Cardiac fibroblast (primary cell): Measurements from ENCODE around the gene MTHFSD.
A peak's percentile ranks its signal among the peaks of the same experiment; 100 is the strongest.
"Not testable (repeated sequence)": the region's sequence is repeated elsewhere in the genome, so short reads cannot be mapped to it uniquely, and the experiment has no call there.

Experiments
- DNase-seq, 2 donors: peaks; one replicate each; pipeline versions ENCODE4 v3.0.0 to v3.0.0-alpha.2; 2010; ENCODE audit warnings: low read depth in 2 of 2
- H3K4me3 ChIP-seq, 2 donors: replicated peaks in 1 of 2; 1 replicate in 1 of 2; 2 replicates in 1 of 2; pipeline ENCODE4 v1.5.1; 2011; ENCODE audit warnings: low read depth in 2 of 2, low read length in 2 of 2, mild to moderate bottlenecking in 2 of 2, moderate library complexity in 1 of 2
- CTCF ChIP-seq: IDR thresholded peaks from one replicate; pipeline ENCODE4 v1.5.1; 2011; ENCODE audit warnings: low read depth, mild to moderate bottlenecking, low read length, inconsistent platforms

Gene MTHFSD

GRCh38 chr16:86590501-86591144 lies 35.6 kb upstream of the MTHFSD start:
- DNase-seq: peak; percentile 73 to 96
- TF ChIP-seq CTCF: no peak
- no peak overlapping the region for H3K4me3 ChIP-seq

GRCh38 chr16:86587955-86588354 lies 32.9 kb upstream of the MTHFSD start:
- not testable (repeated sequence) for H3K4me3 ChIP-seq, DNase-seq

DNA sequence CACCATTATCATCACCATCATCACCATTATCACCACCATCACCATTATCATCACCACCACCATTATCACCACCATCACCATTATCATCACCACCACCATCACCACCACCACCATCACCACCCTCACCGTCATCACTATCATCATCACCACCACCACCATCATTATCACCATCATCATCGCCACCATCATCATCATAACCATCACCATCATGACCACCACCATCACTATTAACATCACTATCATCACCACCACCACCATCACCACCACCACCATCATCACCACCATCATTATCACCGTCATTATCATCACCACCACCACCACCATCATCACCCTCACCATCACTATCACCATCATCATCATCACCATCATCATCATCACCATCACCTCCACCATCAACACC lies 32.5 kb upstream of the MTHFSD start:
- no peak for TF ChIP-seq CTCF
- no peak for DNase-seq
- H3K4me3 ChIP-seq: no peak overlapping the region

DNA sequence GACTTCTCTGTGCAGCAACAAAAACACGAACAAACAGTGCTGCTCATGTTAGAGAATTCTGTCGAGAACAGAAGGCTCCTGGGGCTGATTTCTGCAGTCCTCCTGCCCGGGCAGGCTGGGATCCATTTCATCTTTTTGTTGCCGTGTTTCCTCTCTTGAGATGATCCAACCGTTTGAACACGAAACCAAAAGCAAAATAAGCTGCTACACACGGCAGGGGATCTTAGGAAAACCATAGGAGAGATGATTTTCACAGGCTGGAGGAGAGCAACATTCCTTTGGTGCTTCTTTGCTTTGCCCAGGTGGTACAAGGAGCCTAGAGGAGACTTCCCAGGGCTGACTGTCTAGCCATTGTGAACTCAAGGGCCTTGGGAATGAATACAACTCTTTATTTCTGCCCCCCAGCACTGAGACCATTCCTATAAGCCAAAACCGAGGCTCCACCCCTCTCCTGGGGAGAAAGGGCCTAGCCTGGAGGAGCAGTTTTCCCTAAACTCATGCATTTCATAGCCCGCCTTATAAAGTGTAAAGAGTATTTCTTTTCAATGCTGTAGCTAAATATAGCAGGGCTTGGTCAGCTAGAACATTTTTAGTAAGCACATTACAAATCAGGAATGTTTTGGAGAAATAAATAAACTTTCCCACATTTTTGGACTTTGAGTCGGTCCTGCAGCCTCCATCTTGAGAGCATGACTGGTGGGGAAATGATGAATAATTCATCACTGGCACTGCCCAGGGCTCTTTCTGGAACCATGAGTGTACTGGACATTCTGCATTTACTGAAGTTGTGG lies 31.0 kb upstream of the MTHFSD start:
- TF ChIP-seq CTCF: no peak
- no peak overlapping the region for H3K4me3 ChIP-seq
- DNase-seq: peak in 1 of 2 donors; percentile 87

GRCh38 chr16:86584726-86585721 lies 30.0 kb upstream of the MTHFSD start:
- no peak for TF ChIP-seq CTCF
- no peak overlapping the region for H3K4me3 ChIP-seq
- DNase-seq: peak in 1 of 2 donors; percentile 85

- no peak overlapping the region for H3K4me3 ChIP-seq
- TF ChIP-seq CTCF: no peak
- no peak for DNase-seq
These were observed 29.1 kb upstream of the MTHFSD start for GRCh38 chr16:86584071-86584685.
